Measurements from ENCODE around the gene EMP2.

EMP2 gene

DNA sequence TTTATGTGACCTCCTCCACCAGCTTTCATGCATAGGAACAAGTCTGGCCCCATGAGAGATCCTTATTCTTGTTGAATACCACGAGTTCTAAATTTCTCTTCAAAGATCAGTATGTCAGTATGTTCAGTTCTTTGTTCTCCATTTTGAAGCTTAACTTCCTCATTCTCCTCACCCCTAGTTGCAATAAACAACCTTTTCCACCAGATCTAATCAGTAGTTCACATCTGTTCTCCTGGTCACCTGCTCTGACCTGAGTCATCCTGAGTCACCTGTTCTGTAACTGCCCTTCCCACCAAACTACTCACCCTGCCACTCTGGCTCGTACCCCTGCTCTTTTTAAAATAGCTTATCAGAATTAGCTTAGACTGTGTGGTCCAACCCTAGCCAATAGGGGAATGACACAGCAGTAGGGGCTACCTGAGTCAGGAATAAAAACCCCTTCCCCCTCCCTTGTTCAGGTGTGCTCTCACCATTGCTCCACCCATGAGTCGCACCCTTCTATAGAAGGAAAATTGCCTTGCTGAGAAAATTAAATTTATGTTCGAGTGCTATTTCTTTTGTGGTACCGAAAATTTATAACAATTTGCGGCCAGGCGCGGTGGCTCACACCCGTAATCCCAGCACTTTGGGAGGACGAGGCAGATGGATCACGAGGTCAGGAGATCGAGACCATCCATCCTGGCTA is 94.6 kb downstream of the EMP2 start:
- no peak for DNase-seq (ENCODE audit: low read depth)

DNA sequence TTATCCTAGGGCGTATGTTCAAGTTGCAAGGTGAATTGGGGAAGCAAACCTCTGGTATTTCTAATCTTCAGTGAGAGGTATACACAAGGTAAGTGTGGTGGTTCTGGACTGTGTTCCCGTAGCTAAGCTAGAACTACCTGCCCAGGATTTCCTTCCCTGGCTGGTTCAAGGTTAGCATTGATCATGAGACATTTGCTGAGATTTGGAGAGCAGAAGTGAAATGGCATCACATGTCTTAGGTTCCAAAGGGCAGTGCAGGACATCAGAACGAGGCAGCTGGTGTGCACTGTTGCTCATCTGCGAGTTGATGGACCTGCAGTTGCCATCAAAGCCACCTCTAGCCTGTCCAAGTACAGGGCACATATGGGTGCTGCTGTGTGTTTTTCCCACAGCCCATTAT is 95.2 kb downstream of the EMP2 start:
- no peak for DNase-seq (ENCODE audit: low read depth)

DNA sequence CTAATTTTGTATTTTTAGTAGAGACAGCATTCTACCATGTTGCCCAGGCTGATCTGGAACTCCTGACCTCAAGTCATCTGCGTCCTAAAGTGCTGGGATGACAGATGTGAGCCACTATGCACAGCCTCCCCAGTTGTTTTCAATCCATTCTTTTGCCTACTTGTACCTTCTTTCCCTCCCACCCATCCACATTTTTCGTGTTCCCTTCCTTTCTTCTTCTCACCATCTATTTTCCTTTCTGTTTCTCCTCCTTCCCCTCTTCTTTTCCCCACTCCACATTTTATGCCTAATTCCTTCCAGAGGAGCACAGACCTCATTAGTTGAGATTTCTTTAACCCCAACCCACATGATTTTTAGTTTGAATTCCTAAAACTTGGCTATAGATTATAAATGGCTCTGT is 100.2 kb downstream of the EMP2 start:
- no peak for DNase-seq (ENCODE audit: low read depth)

Measured in T follicular helper cell (primary cell).